CD4-positive, alpha-beta T cell treated with Interleukin-4 for 1 hour (primary cell): ENCODE results near the gene CD244.
"Not testable (repeated sequence)": the region's sequence is repeated elsewhere in the genome, so short reads cannot be mapped to it uniquely, and the experiment has no call there.

Experiments
- DNase-seq, 2 donors: peaks; one replicate each; pipeline ENCODE4 v3.0.0-alpha.2; 2020 to 2022

The CD244 gene

DNA sequence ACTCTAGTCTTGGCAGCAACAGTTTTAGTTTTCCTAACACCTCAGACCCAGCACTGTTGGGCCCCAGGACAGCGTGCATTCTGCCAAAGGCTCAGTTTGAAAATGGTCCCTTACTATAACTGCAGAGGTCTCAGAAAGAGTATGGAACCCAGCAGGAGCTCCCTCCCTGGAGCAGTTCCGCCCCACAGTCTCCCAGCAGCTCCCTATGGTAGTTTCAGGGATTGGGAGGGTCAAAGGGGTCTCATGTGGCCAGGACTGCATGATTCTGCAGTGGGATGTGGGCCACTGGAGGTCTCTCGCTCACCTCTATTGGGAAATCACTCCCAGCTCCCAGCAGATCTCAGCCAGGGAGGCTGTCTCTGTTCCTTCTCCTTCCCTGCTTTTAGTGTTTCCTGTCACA lies 54.4 kb downstream of the CD244 start:
- DNase-seq: no peak

DNA sequence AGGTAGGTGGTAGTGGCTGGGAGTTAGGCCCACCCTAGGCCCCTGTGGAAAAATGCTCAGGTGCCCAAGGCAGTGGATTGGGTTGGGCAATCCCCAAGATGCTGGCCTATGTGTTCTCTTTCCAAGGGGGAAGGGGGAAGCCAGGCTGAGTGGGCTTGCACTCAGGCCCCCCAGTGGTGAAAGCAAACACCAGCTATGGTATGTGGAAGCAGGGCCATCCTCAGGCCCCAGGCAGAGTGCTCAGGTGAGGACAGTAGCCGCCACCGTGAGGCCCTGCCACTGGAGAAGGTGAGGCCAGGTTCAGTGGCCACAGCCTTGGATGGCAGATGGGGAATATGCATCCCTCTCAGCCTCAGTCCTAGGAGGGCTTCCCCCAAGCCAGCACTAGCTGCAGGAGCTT lies 54.9 kb downstream of the CD244 start:
- no peak for DNase-seq

DNA sequence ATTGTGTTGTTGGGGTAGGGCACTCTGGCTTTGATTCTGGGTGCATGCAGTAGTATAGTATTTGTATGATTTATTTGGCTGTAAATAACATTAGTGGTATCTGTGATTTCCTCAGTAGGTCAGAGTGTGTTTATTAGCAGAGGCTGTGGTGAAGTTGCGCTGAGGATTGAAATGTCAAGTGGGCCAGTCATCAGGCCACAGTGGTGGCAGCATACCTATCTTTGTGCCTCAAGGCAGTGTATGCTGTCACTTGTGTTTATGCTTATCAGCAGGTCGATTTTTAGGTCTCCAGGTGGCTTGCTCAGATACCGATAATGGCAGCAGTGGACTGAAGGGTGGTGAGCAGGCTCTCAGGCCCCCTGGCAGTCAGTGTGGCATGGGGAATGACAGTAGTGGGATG lies 55.4 kb downstream of the CD244 start:
- no peak for DNase-seq

DNA sequence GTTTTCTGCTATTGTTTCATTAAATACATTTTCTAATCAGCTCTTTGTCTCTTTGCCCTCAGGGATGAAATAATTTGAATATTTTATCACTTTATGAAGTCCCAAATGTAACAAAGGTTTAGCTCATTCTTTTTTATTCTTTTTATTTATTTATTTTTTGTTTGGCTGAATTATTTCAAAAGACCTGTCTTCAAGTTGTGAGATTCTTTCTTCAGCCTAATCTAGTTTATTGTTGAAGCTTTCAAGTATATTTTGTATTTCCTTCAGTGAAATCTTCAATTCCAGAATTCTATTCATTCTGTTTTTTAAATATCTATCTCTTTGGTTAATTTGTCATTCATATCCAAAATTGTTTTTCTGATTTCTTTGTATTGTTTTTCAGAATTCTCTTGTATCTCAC lies 55.9 kb downstream of the CD244 start:
- no peak for DNase-seq

DNA sequence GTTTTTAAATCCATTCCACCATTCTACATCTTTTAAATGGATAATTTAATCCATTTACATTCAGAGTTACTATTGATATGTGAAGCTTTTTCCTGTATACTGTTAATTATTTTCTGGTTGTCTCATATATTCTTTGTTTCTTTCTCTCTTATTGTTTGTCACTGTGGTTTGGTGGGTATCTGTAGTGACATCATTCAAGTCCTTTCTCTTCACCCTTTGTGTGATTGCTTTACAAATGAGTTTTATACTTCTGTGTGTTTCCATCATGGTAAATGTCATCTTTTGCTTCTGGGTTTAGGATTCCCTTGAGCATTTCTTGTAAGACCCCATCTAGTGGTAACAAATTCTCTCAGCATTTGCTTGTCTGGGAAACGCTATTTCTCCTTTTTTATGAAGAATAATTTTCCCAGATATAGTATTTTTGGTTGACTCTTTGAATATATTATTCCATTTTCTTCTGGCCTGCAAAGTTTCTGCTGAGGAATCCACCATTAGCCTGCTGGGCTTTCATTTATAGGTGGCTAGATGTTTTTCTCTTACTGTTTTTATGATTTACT lies 56.5 kb downstream of the CD244 start:
- peak in 1 of 2 donors; percentile 18 for DNase-seq

DNA sequence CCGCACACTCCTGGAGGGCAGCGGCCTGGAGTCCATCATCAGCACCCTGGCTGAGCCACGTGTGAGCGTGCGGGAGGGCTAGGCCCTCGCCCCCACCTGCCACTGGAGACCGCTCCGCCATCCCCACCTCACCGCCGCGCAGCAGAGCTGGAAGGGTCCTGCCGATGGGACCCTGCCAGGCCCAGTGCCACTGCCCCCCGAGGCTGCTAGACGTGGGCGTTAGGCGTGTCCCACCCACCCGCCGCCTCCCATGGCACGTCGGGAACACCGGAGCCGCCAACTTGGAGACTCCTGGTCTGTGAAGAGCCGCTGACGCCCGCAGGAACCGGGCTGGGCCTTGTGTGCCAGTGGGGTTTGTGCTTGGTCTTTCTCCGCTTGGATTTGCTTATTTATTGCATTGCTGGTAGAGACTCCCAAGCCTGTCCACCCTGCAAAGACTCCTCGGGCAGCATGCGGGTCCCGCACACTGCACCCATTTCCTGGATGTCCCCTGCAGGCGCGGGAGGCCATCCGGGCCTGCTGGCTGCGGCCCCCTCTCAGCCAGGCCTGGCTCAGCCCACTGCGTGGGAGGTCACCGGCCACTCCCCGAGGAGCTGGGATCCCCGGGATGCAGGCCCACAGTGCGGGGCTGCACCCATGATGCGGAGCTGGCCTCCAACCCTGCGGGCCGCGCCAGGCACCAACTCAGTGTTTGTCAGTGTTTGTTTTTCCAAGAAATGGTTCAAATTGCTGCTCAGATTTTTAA lies 60.7 kb downstream of the CD244 start:
- DNase-seq: no peak

DNA sequence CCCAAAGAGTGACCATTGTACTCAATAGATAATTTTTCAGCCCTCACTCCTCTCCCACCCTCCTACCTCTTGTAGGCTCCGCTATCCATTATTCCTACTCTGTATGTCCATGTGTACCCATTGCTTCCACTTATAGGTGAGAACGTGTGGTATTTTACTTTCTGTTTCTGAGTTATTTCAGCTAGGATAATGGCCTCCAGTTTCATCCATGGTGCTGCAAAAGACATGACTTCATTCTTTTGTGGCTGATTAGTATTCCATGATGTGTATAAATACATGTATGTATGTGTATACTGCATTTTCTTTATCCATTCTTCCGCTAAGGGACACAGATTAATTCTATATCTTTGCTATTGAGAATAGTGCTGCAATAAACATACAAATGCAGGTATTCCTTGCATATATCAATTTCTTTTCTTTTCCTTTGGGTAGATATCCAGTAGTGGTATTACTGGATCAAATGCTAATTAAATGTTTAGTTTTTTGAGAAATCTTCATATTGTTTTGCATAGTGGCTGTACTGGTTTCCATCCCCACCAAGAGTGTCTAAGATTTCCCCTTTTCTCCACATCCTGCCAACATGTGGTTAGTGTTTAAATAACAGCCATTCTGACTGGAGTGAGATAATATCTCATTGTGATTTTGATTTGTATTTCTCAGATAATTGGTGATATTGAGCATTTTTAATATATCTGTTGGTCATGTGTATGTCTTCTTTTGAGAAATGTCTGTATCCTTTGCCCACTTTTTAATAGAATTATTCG lies 61.9 kb downstream of the CD244 start:
- peak in 1 of 2 donors; percentile 56 for DNase-seq

DNA sequence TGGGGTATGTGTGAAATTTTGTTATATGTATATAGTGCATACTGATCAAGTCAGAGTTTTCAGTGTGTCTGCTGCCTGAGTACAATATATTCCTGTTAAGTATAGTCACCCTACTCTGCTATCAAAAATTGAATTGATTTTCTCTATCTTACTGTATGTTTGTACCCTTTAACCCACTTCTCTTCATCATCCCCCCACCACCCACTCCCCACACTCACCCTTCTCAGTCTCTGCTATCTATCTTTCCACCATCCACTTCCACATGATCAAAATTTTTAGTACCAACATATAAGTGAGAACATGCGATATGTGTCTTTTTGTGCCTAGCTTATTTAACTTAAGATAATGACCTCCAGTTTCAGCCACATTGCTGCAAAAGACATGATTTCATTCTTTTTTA lies 62.5 kb downstream of the CD244 start:
- no peak for DNase-seq

DNA sequence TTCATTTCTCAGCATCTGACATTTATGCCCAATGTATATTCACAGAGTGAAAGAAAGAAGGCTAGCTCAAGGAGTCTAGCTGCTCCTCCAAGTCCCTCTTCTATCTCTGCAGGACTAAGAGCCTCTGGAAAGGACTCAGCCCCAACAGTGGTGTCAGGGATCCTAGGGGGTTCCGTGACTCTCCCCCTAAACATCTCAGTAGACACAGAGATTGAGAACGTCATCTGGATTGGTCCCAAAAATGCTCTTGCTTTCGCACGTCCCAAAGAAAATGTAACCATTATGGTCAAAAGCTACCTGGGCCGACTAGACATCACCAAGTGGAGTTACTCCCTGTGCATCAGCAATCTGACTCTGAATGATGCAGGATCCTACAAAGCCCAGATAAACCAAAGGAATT lies 63.0 kb downstream of the CD244 start:
- DNase-seq: no peak

DNA sequence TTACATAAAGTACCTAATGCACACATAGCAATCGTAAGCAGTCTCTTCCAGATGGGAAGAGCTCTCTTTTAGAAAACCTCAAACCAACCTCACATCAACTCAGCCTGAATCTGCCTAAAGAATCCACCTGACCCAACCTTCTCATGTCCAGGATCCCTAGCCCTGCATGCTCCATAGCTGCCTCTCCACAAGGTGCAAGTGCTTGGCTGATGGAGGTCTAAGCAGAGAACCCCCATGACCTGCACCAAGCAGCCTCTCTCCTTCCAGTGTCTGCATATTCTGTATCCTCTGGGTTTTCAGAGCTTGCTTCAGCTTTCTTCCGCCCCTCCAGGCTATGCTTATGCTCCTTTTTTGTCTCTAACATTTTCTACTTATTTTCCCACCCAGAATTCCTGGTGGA lies 64.2 kb downstream of the CD244 start:
- DNase-seq: no peak

DNA sequence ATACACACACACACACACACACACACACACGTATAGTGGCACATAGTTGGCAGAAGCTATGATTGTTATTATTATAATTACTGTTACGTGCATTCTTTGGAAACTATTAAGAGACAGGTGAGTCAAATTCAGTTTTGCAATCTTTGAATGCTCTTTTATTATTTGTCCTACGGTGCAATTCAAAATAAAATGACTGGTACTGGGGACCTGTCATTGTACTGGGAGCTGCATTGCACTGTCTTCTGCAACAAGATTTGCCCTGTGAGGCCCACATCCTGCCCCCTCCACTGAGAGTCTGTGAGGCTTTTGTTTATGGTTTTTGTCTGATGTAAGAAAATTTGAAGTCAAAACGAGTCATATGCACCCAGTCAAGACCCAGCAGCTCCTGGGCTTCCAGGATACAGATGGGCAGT lies 64.8 kb downstream of the CD244 start:
- peak; percentile 56 to 72 for DNase-seq

DNA sequence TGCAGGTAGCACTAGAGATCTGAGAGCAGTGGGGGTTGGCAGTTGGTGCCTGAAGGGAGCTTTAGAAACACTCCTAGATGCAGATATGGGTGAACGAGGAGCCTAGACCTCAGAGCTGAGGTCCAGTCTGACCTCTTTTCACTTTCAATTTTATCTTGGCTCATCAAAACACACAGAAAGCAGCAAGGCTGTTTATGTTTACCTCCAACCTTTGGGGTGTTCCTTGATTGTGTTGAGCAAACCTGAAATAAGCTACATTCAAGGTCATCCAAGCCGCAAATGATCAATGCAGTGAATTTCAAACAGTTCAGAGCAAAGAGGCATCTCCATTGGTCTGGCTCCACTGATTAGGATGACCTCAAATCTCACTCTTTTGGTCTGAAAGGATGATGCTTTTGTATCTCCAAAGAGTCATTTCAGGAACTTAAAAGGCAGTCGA lies 65.4 kb downstream of the CD244 start:
- DNase-seq: no peak

DNA sequence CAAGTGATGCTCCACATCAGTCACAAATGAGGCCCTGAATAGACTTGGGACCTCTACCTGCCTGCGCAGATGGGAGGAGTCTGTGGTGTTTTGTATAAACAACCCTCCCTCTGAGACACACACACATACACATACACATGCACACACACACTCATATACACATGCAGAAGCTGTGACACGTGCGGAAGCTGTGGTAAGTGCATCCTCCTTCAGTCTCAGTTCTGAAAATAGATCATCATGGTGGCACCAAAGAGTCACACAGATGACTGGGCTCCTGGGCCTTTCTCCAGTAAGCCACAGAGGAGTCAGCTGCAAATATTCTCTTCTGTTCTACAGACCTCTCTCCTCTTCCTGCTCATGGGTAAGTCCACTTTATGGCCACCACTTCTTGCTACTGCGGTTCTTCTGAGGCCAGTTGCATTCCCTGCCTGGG lies 66.7 kb downstream of the CD244 start, which contains the start of gene LY9:
Gene LY9 (plus strand): TSS at position 224 of the 433 bp plus-strand sequence. CDS start 14 bp downstream, at position 238.
- DNase-seq: peak; percentile 94 to 95

DNA sequence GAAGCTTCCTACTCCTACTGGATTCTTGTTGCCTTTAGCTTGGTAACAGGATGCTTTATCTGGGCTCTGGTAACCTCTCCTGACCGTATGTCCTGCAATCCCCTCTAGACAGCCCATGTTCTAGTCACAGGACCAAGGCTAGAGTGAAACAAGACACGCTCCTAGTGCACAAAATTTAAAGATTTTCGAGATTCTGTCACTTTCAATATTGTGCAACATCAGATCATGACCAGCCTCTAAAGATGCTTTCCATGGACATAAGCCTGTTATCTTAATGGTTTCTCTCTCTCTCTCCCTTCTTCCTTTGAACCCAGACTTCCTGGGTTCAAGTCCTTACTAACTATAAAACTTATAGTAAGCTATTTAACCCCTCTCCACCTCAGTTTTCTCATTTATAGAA lies 68.3 kb downstream of the CD244 start:
- DNase-seq: no peak

DNA sequence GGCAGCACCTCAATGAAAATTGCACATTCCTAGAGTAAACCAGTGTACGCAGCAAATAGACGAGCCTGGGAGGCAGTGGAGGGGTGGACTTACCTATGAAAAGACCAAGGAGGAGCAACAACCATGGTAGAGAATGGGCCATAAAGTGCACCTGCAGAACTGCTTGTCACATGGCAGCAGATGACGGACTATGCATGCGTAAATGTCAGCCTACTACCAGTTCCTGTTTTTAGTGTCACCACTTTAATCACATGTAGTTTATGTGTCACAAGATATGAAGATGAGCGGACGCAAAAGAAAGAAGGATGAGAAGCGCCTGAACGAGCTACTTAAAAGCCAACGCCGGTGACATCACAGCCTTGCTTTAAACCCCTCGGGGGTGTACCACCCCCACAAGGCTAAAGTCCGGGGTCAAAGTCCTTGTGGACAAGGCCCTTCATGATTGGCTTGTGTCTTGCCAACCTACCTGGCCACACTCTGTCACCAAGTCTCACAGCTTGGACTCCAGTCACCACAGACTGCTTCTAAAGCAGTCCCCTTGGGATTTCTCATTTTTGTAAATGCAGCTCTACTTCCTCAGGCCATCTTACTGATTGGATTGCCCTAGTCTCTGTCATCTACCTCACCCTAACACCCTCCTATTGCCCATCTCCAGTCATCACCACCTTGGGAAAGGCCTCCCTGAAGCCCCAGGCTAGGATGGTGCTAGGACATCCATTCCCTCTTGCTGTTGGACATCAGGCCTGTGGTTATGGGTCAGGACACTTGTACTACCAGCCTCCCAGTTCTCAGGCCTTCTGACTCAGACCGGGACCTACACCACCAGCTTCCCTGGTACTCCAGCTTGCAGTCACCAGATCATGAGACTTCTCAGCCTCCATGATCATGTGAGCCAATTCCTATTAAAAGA lies 72.7 kb downstream of the CD244 start:
- DNase-seq: peak in 1 of 2 donors; percentile 84

DNA sequence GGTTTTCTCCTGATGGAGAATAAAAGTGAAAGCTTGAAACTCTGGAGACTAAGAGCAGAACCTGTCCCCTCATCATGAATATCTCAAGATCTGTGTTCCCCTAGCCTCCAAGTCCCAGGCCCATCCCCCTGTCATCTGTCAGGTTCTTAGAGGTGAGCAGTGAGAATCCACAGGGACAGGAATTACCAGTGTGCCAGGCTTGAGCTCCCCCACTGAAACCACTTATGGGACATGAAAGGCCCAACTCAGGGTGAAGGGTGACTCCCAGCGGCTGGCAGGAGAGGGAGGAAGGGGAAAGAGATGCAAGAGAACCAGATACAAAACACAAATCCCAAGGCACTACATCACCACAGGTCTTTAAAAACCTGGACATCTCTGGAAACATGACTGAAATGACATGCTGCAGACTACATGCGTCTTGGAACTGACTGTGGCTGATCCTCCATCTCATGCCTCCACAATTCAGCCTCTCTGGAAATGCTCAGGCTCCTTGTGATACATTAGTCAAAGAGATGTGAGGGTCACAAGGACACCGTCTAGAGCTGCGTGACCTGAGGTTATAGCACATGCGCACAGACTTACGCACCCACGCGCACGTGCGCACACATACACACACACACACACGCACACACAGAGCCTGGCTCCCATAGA lies 73.5 kb downstream of the CD244 start:
- no peak for DNase-seq

DNA sequence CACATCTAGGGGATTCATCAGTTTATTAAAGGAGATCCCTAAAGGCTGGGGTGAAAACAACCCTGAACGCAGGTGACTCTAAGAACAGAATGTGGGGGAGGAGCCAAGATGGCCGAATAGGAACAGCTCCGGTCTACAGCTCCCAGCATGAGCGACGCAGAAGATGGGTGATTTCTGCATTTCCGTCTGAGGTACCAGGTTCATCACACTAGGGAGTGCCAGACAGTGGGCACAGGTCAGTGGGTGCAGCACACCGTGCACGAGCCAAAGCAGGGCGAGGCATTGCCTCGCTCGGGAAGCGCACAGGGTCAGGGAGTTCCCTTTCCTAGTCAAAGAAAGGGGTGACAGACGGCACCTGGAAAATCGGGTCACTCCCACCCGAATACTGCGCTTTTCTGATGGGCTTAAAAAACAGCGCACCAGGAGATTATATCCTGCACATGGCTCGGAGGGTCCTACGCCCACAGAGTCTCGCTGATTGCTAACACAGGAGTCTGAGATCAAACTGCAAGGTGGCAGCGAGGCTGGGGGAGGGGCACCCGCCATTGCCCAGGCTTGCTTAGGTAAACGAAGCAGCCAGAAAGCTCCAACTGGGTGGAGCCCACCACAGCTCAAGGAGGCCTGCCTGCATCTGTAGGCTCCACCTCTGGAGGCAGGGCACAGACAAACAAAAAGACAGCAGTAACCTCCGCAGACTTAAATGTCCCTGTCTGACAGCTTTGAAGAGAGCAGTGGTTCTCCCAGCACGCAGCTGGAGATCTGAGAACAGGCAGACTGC lies 79.5 kb downstream of the CD244 start:
- DNase-seq: not testable (repeated sequence)

DNA sequence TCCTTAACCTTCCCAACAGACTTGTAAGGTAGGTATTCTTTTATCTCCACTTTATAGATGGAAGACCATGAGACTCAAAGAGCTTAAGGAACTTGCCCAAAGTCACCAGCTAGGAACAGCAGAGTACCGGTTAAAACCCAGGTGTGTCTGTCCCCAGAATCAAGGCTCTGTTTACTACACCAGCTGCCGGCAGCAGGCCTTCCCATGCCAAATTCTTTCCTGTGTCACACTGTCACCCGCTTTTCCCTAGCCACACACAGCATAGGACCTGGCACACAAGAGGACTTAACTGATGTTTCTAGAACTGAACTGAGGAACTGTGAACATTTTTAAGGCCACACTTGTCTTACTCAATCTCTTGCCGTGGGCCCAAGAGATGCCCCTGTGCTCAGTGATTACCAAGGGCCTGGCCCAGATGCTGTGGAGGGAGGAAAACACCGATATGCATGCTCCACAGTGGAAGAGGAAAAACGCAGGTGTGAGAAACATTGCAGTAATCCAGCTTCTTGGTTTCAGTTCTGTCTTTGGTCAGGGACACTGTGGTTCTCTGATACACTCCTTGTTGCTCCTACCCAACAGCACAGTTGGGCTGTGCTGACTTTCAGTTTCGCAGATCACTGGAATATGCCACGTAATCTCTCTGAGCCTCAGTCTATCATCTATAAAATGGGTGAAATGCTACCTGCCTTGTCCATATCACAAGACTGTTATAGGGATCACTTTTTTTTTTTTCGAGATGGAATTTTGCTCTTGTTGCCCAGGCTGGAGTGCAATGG lies 80.6 kb downstream of the CD244 start:
- peak; percentile 45 to 55 for DNase-seq

DNA sequence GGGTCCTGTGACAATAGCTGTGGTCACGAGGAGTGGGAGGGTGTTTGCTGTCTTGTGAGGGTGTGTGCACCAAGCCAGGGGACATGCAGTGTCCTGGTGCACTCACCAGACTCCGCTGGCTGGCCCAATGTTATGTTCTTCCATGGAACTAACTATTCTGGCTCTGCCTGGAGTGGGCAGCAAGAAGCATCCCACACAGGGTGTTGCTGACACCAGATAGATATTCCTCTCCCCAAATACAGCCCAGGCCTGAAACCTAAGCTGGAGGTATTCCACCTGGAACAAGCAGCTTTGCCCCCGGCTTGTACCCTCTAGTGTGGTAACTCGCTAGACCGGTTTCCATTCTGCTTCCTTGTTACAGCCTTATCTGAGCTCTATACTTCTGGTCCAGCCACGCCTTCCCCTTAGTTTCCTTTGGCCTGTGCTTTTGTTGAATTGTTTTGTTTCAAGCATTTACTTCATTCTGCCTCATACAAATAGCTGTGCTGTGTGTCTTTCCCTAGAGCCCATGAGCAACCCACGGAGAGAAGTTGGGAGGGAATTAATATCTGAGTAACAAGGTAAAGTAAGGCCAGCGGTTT lies 81.4 kb downstream of the CD244 start:
- DNase-seq: no peak

DNA sequence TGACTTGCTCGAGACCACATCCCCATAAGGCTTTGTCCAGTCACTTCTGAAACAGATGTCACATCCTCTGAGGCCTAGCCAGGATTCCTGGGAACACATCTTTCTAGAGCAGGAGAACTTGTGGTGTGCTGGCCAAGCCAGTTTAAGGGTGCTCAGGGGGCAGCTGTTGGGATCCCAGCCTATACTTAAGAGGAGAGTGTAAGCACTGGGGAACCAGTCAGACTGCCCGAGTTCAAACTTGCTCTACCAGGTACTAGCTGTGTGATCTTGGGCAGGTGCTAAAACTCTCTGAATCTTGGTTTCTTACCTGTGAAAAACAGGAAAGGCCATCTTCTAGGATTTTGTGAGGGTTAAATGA lies 82.3 kb downstream of the CD244 start:
- DNase-seq: no peak
